Spleen (tissue), 11 donors: ENCODE data around the gene PLXNA3. TPM values are rescaled to one million over a fixed set of nuclear protein-coding genes. Genes with fewer than 3 reads are reported as not detected.

ENCODE experiments used
- DNase-seq: peaks from one replicate; pipeline ENCODE4 v3.0.0-alpha.2; 2020
- H3K27ac ChIP-seq, 8 donors: fragments of 200-600 bp; sonication (generic) in 7 of 8; 1 replicate in 4 of 8; 2 replicates in 4 of 8; pipeline versions ENCODE4 v1.5.0 to v1.8.0; 2016 to 2021; ENCODE audit warnings: inconsistent platforms in 4 of 8, mild to moderate bottlenecking in 4 of 8, moderate library complexity in 1 of 8
- H3K27me3 ChIP-seq, 7 donors: fragments of 200-600 bp; sonication (generic) in 6 of 7; replicated peaks in 1 of 7; 1 replicate in 4 of 7; 2 replicates in 3 of 7; pipeline versions ENCODE4 v1.5.0 to v1.8.0; 2016 to 2021; ENCODE audit warnings: inconsistent platforms in 3 of 7, mild to moderate bottlenecking in 1 of 7
- H3K36me3 ChIP-seq, 6 donors: fragments of 200-600 bp; sonication (generic) in 5 of 6; 1 replicate in 4 of 6; 2 replicates in 2 of 6; pipeline versions ENCODE4 v1.5.0 to v1.8.0; 2016 to 2021; ENCODE audit warnings: inconsistent platforms in 2 of 6
- H3K4me1 ChIP-seq, 6 donors: fragments of 200-600 bp; sonication (generic) in 5 of 6; 1 replicate in 3 of 6; 2 replicates in 3 of 6; pipeline versions ENCODE4 v1.5.0 to v1.8.0; 2016 to 2021; ENCODE audit warnings: inconsistent platforms in 3 of 6
- H3K4me3 ChIP-seq, 8 donors: fragments of 200-600 bp; sonication (generic) in 7 of 8; 1 replicate in 4 of 8; 2 replicates in 4 of 8; pipeline versions ENCODE4 v1.5.0 to v1.8.0; 2016 to 2021; ENCODE audit warnings: inconsistent platforms in 4 of 8, mild to moderate bottlenecking in 4 of 8, moderate library complexity in 2 of 8
- H3K9me3 ChIP-seq, 8 donors: fragments of 200-600 bp; sonication (generic) in 7 of 8; 1 replicate in 4 of 8; 2 replicates in 4 of 8; pipeline versions ENCODE4 v1.5.0 to v1.8.0; 2016 to 2021; ENCODE audit warnings: inconsistent platforms in 4 of 8
- CTCF ChIP-seq, 11 experiments: fragments of 200-600 bp in 7 of 11; fragments of 450-650 bp in 4 of 11; sonication (generic) in 4 of 11; IDR thresholded peaks in 8 of 11; conservative IDR thresholded peaks in 3 of 11; 1 replicate in 7 of 11; 2 replicates in 4 of 11; pipeline versions ENCODE4 v1.4.0 to v1.8.0; 2016 to 2021; ENCODE audit warnings: antibody characterized with exemption in 11 of 11, inconsistent platforms in 4 of 11, mild to moderate bottlenecking in 1 of 11
- POLR2A ChIP-seq, 3 donors: fragments of 450-650 bp; IDR thresholded peaks; one replicate each; pipeline ENCODE4 v1.5.1; 2017; ENCODE audit warnings: antibody characterized with exemption in 3 of 3, mild to moderate bottlenecking in 1 of 3
- POLR2AphosphoS5 ChIP-seq, 3 donors: sonication (generic); formaldehyde crosslinking; IDR thresholded peaks; one replicate each; pipeline ENCODE4 v1.5.1; 2017; ENCODE audit warnings: antibody characterized with exemption in 3 of 3
- WGBS, 5 donors: extraction: QIAGEN DNeasy Blood & Tissue Kit in 3 of 5; methylation state at CpG; one replicate each; pipeline versions ENCODE4 v1.1.5 to v1.1.7; 2013 to 2018; 5-methylcytosine and 5-hydroxymethylcytosine counted together
- intact Hi-C: fragments of 100-400 bp; cut with DNase I; formaldehyde crosslinking; loops from one replicate; pipeline ENCODE4 v1.15.0; 2023; ENCODE audit warnings: low total_unique reads
- polyA plus RNA-seq, 3 donors: library from polyadenylated mRNA; stranded (reverse); fragments of 200-250 nt; gene quantifications; one replicate each; pipeline ENCODE4 v1.2.1, GENCODE V29; 2013
- total RNA-seq, 7 donors: library from RNA; depleted of rRNA in 3 of 7; stranded (reverse); fragments of >200 nt in 3 of 7; fragmentation: NEBNext Ultra II Directional in 4 of 7; extraction: Animal tissue kit (Norgen Biotek cat#: 25700) in 4 of 7; gene quantifications; one replicate each; pipeline versions ENCODE4 v1.1.0 to v1.2.1, GENCODE V29; 2016 to 2021
- donor health status: healthy with polysubstance abuse.
- donor health status: DM: no; HTN: no; CAD: no; lungs with moderate emphysema.
- donor health status: DM: no; HTN: no; CAD: no.
- donor health status: Bipolar disorder and iron deficiency.
- donor health status: healthy.
- donor health status: DM: no; HTN: no; CAD: no.
- donor health status: DM: yes; HTN: yes; CAD: no.

Gene PLXNA3
- total and polyA plus RNA-seq, 10 donors, result 2.5 to 46.8 (median 14.7) TPM

- peak overlapping the region in 1 of 8 donors; percentile 86 for H3K4me3 ChIP-seq
- no peaks in the 10 kb centered on the region for H3K27me3 ChIP-seq
- DNase-seq, result no peak
- H3K27ac ChIP-seq, result peak overlapping the region in 7 of 8 donors; percentile 27 to 94 (median 90)
- 34 to 65% (median 45%) methylated on average over 5 to 6 of the region's 6 CpGs for WGBS, 5 donors
- peaks cover 3 to 51% (median 26%) of the 10 kb centered on the region in 6 donors for H3K4me1 ChIP-seq
- intact Hi-C loops, result no loop called here
- no peaks in the 10 kb centered on the region for H3K9me3 ChIP-seq
- TF ChIP-seq CTCF (IDR thresholded peaks at IDR 0.05 in 8 of 11, conservative IDR thresholded peaks at IDR 0.05 in 3 of 11) (no peak), POLR2AphosphoS5 (IDR thresholded peaks at IDR 0.05) (peak in 1 of 3 donors; percentile 46)
- H3K36me3 ChIP-seq, result peaks cover 0 to 40% (median 14%) of the 10 kb centered on the region in 6 donors
Observed at GRCh38 chrX:154430479-154430878, 27.6 kb upstream of the PLXNA3 start.

GRCh38 chrX:154430916-154431315 lies 27.2 kb upstream of the PLXNA3 start:
- H3K9me3 ChIP-seq, result no peaks in the 10 kb centered on the region
- H3K27ac ChIP-seq, result peak overlapping the region in 7 of 8 donors; percentile 27 to 94 (median 90)
- H3K4me1 ChIP-seq, result peaks cover 3 to 55% (median 27%) of the 10 kb centered on the region in 6 donors
- no peak for TF ChIP-seq POLR2A (IDR thresholded peaks at IDR 0.05)
- TF ChIP-seq CTCF (IDR thresholded peaks at IDR 0.05 in 8 of 11, conservative IDR thresholded peaks at IDR 0.05 in 3 of 11), result no peak
- no peak for TF ChIP-seq POLR2AphosphoS5 (IDR thresholded peaks at IDR 0.05)
- peaks cover 0 to 45% (median 15%) of the 10 kb centered on the region in 6 donors for H3K36me3 ChIP-seq
- H3K27me3 ChIP-seq, result no peaks in the 10 kb centered on the region
- 28 to 64% (median 48%) methylated on average over 7 of the region's 7 CpGs for WGBS, 5 donors
- peak overlapping the region in 1 of 8 donors; percentile 86 for H3K4me3 ChIP-seq
- no peak for DNase-seq
- intact Hi-C loops, result no loop called here

- H3K4me3 ChIP-seq, result peak overlapping the region in 1 of 8 donors; percentile 86
- H3K27ac ChIP-seq, result peak overlapping the region in 7 of 8 donors; percentile 27 to 94 (median 90)
- H3K36me3 ChIP-seq, result peaks cover 0 to 46% (median 15%) of the 10 kb centered on the region in 6 donors
- no peak for TF ChIP-seq POLR2A (IDR thresholded peaks at IDR 0.05)
- TF ChIP-seq POLR2AphosphoS5 (IDR thresholded peaks at IDR 0.05), result no peak
- TF ChIP-seq CTCF (IDR thresholded peaks at IDR 0.05 in 8 of 11, conservative IDR thresholded peaks at IDR 0.05 in 3 of 11), result no peak
- H3K27me3 ChIP-seq, result no peaks in the 10 kb centered on the region
- 20 to 53% (median 41%) methylated on average over 2 to 5 of the region's 5 CpGs for WGBS, 5 donors
- no peak for DNase-seq
- H3K4me1 ChIP-seq, result peaks cover 3 to 59% (median 30%) of the 10 kb centered on the region in 6 donors
- intact Hi-C loops, result no loop called here
- no peaks in the 10 kb centered on the region for H3K9me3 ChIP-seq
Observed at GRCh38 chrX:154431341-154431740, 26.7 kb upstream of the PLXNA3 start.

DNA sequence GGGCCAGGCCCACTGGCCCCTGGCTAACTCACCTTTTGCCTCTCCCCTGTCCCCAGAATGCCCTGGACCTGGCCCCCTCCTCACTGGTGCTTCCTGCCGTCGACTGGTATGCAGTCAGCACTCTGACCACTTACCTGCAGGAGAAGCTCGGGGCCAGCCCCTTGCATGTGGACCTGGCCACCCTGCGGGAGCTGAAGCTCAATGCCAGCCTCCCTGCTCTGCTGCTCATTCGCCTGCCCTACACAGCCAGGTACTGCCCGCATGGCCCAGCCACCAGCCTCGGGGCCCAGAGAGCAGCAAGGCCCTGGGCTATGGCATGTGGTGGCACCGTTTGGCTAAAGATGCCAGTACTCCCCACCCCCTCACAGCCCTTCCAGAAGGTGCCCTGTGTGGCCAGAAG lies 25.9 kb upstream of the PLXNA3 start:
- H3K36me3 ChIP-seq, result peaks cover 0 to 46% (median 15%) of the 10 kb centered on the region in 6 donors
- H3K4me1 ChIP-seq, result peaks cover 3 to 53% (median 27%) of the 10 kb centered on the region in 6 donors
- 84 to 100% (median 91%) methylated on average over 4 to 8 of the region's 8 CpGs; no CpG with 5 or more reads in 1 of the 5 donors for WGBS, 5 donors
- H3K4me3 ChIP-seq, result no peak overlapping the region
- H3K27ac ChIP-seq, result peak overlapping the region in 3 of 8 donors; percentile 92 to 94 (median 93)
- TF ChIP-seq CTCF (IDR thresholded peaks at IDR 0.05 in 8 of 11, conservative IDR thresholded peaks at IDR 0.05 in 3 of 11) (no peak), POLR2A (IDR thresholded peaks at IDR 0.05) (no peak), POLR2AphosphoS5 (IDR thresholded peaks at IDR 0.05) (no peak)
- no peaks in the 10 kb centered on the region for H3K9me3 ChIP-seq
- DNase-seq, result peak; percentile 72
- no peaks in the 10 kb centered on the region for H3K27me3 ChIP-seq
- intact Hi-C loops, result no loop called here
